ENCODE measurements around the gene ZCCHC3.
"Not testable (repeated sequence)": the region's sequence is repeated elsewhere in the genome, so short reads cannot be mapped to it uniquely, and the experiment has no call there.

ZCCHC3 gene, protein sequence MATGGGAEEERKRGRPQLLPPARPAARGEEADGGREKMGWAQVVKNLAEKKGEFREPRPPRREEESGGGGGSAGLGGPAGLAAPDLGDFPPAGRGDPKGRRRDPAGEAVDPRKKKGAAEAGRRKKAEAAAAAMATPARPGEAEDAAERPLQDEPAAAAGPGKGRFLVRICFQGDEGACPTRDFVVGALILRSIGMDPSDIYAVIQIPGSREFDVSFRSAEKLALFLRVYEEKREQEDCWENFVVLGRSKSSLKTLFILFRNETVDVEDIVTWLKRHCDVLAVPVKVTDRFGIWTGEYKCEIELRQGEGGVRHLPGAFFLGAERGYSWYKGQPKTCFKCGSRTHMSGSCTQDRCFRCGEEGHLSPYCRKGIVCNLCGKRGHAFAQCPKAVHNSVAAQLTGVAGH

DNA sequence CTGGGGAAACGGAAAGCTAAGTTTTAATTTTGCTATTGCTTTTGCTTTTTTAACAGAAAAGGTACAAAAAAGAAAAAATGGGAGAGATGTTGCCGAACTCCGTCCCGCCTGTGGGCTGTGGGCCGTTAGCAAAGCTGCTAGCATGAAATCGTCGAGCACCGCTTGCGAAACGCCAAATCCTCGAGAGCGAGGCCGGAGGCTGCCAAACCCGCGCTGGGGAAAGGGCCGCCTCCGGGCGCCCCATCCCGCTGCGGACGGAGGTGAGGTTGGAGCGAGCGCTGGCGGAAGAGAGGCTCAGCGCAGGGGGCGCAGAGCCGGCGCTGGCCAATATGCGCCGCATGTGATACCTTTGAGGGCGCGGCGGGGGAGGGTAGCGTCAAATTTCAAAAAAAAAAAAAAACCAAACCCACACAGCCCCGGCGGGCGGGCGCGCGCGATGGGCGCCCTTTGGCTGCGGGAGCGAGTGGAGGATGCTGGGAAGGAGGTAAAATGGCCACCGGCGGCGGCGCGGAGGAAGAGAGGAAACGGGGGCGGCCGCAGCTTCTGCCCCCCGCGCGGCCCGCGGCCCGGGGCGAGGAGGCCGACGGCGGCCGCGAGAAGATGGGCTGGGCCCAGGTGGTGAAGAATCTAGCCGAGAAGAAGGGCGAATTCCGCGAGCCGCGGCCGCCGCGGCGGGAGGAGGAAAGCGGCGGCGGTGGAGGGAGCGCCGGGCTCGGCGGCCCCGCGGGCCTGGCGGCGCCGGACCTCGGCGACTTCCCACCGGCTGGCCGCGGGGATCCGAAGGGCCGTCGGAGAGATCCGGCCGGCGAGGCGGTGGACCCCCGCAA lies at the start of gene ZCCHC3:
TSS of gene ZCCHC3 (plus strand) at position 473 of the 827 bp plus-strand sequence. CDS start at position 490, 17 bp downstream.
- DNase-seq, result peak; percentile 83 to 88

DNA sequence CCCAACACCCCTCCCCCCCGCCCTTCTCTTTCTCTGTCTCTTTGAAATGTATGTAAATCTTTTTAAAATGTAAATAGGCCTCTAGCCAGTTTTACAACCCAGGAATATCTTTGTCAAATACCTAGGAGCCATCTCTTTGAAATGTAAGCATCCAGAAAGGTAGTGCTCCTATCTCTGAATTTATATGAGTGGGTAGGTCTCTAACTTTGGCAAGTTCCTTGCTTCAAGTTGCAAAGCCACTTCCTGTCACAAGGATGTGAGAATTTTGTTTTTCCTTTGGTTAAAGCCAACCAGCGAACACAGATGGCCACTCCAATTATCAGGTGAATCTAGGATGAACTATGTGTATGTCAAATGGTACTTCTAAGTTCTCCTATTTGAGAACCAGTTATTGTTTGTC lies 46.0 kb upstream of the ZCCHC3 start:
- no peak for DNase-seq

DNA sequence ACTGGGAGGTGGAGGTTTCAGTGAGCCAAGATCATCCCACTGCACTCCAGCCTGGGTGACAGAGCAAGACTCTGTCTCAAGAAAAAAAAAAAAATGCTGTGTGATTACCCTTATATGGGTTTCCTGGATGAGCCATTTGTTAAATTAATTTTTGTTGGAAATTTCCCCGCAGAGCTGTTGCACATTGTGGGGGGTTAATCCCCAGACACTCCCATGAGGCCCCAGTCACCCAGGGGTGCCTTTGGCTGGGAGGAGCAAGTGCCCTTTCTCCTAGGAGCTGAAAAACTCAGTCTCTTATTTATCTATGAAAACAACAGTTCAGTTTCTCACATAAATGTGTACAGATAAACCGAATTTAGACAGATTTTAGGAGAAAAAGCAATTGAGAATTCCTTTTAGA lies 44.6 kb upstream of the ZCCHC3 start:
- DNase-seq, result no peak

DNA sequence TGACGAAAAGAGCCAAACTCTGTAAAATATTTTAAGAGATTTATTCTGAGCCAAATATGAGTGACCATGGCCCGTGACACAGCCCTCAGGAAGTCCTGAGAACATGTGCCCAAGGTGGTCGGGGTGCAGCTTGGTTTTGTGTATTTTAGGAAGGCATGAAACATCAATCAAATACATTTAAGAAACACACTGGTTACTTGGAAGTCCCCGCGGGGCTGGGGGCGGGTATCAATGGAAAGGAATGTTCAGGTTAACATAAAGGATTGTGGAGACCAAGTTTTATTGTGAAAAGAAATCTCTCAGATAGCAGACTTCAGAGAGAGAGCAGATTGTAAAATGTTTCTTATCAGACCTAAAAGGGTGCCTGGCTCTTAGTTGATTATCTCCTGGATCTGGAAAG lies 43.9 kb upstream of the ZCCHC3 start:
- DNase-seq, result not testable (repeated sequence)

DNA sequence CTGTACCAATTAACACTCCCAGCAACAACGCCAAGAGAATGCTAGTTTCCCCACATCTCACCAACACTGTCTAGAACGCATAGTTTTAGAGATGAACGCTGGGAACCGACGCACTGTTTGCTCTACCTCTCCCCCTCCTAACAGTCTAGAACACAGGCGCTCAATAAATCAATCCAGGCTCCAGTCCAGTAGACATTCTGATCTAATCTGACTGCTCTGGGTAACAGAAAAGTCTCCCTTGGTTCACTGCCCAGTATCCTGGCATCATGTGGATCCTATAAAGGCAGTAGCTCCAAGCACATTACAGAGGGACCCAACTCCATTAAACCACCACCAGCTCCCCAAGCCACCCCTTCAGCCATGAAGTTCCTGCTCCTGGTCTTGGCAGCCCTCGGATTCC lies 40.0 kb upstream of the ZCCHC3 start, which contains the start of gene DEFB132:
TSS of gene DEFB132 (plus strand) at position 306 of the 400 bp plus-strand sequence. CDS start at position 361, 55 bp downstream.
- DNase-seq, result no peak

DNA sequence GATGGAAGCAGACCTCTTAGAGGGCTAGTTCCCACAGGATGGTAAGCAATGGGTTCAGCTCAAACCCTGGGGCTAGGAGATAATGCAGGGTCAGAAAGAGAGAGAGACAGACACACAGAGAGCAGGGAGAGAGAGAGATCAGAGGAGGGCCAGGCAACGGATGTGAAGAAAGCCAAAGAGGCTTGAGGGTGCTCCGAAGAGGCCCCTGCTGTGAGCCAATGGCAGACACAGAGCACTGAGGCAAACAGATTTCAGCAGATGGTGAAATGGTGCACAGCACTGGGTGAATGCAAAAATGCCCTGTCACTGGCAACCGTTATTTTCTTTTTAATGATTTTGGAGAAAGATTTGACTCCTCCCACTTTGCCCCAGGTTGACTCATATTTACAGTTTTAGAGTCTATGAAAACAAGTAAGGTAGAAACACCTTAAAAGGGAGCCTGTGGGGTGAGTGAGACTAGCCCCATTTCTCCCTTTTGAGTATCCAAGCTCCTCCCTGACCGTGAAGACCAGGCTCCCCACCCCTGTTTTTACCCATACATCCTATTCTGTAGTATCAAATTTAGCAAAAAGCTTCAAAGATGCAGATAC lies 39.0 kb upstream of the ZCCHC3 start:
- no peak for DNase-seq

DNA sequence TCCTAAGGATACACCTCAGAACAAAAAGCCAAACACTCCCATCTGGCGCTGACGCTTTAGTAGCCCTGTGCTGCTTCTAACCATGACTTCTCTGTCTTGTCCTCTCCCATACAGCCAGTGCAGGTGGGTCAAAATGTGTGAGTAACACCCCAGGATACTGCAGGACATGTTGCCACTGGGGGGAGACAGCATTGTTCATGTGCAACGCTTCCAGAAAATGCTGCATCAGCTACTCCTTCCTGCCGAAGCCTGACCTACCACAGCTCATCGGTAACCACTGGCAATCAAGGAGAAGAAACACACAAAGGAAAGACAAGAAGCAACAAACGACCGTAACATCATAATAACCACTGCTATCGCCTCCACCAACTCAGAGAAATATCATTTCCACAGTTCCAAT lies 38.4 kb upstream of the ZCCHC3 start:
- DNase-seq, result no peak

DNA sequence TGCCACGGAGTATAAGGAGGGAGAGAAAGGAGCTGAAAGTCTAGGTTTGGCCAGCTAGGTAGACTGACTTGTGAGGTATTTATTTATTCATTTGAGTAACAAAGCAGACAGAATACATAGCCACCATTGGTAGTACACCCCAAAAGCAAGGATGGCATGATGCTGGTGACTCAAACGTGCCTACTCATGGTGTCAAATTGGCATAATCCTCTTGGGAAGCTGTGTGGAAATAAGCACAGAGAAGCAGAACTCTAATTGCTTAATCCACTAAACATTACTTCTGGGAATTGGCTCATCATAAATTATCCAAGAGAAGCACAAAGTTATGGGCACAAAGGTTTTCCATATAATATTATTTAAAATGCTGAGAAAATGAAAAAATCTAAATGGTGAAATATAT lies 37.4 kb upstream of the ZCCHC3 start:
- DNase-seq, result no peak

DNA sequence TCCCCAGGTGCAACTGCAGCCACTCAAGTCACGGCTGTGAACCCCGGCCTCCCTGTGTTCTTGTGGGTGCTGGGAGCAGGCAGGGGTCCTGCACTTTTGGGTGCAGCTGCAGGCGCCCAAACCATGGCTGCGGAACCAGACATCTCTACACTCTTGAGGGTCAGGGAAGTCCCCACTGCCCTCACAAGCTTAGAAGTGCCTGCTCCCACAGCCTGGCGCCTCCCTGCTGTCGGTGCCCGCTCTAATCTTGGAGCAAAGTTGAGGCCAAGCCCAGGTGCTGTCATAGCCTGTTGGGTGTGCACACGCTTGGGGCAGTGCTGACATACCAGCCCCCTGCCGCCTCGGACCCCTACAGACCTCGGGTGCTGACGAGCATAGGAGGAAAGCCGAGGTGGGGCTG lies 33.7 kb upstream of the ZCCHC3 start:
- no peak for DNase-seq

DNA sequence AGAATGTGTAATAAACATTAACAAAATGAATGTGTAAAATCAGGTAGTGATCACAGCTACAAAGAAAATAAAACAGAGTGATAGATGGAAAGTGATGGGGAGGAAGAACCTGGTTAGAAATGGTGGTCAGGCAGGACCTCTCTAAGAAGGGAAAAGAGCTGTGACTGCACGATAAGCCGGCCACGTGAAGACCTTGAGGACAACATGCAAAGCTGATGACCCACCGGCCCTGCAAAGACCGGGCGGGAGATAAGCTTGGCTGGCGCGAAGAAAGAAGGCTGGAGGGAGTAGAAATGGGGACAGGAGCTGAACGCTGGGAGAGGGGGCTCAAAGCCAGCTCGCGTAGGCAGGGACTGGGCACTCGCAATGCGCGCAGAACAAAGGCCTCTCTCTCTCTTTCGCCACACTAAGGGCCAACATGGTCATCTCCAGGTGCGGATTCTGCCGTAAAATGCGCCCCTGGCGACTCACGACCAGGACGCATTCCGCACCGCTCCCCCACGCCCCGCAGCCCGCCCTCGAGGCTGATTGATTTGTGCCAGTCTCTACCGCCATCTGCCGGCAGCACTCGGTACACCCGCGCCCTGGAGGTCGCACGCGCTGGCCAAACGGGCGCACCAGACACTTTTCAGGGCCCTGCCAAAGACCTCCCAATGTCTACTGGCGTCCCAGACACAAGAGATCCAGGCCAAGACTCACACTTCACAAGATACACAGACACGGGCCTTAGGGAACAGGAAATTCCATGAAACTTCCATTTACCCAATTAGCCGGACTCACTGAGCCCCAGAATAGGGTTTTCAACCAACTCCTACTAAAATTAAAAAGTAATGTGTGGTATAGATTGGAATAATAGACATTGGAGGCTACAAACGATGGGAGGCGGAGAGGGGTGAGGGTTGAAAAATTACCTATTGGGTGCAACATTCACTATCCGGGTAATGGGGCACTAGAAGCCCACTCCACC lies 30.5 kb upstream of the ZCCHC3 start:
- DNase-seq, result peak; percentile 34 to 69

DNA sequence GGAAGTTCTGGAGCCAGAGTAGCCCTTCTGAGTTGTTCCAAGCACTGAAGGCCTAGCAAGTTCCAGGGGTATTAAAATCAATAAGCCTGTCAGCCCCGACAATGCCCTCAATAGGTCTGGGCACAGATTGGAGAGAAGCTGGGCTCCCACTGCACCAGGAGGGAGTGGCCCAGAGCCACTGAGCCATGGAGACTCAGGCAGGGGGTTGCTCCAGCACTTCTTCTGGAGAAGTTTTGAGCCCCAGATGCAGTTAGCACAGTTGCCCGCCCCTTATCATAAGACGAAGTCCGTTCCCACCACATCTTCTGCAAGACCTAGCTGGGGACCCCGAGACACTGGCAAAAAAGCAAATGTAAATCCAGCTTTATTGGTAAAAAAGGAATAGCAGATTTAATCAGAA lies 26.9 kb upstream of the ZCCHC3 start:
- no peak for DNase-seq

DNA sequence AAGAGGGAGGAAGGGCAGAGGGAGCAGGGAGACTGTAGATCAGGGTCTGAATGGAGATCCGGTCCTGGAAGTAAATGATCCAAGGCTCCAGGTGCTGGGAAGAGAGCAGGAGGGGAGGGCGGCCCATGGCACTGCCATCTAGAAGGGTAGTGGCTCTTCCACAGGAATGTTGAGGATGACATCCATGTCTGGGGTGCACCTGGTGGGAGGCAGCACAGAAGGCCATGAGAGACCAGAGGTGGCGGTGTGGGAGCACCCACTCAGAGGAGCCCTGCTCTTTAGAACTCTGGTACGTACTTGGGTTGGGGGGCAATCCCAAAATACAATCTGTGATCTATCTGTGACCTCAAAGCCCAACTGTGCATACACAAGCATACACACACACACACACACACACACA lies 26.3 kb upstream of the ZCCHC3 start:
- DNase-seq, result no peak

DNA sequence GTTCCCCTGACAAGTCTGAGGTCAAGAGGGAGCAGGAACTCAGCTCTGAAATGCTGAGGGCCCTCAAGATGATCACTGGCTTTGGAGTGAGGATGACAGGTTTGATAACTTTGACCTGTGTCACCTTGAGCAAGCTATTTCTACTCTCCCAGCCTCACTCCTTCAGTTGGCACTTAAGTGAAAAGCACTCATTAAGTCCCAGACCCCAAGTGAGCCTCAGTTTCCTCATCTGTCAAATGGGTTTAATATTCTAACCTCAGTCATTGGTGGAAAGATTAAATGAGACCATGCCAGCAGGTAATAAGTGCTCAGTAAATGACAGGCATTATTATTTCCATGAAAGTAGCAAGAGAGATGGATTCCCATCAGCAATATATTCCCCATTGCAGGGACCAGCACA lies 25.8 kb upstream of the ZCCHC3 start:
- no peak for DNase-seq

DNA sequence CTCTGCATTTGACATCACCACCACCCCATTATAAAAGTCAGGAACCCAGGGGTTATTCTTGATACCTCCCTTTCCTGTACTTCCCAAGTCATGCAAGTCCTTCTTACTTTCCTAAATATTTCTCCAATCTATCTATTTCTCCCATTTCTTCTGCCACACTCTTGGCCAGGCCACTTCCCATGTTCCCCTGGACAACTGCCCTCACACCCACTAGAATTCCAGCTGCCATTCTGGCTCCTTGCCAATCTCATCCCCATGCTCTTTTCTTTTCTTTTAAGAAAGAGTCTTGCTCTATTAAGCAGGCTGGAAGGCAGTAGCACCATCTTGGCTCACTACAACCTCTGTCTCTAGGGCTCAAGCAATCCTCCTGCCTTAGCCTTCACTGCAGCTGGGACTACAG lies 24.7 kb upstream of the ZCCHC3 start:
- DNase-seq, result no peak

DNA sequence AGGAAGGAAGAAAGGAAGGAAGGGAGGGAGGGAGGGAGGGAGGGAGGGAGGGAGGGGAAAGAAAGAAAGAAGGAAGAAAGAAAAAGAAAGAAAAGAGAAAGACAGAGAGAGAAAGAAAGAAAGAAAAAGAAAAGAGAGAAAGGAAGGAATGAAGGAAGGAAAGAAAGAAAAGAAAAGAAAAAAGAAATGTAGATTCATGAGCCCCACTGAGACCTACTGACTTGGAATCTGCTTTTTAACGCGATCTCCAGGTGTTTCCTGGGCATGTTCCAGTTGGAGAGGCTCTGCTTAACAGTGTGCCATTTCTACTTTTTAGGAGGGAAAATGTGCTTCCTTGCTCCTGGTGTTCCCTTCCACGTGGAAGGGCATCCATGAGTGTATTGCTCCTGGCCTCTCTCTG lies 23.5 kb upstream of the ZCCHC3 start:
- DNase-seq, result no peak

DNA sequence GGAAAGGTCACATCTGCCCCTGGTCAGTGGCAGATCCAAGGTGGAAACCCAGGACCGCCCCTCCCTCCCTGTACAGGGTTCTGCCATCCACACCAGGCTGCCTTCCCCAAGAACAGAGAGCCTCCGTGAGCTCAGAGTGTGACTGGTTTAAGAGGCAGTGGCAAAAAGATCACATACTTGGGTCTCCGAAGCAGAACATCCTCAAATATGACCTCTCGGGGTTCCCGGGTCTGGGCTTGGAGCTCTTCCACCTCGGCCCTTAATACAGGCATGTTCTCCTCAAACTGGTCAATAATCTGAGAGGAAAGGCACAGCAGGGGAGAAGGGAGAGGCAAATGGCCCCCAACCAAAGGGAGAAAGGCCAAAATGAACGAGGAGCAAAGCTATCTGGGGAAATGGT lies 21.6 kb upstream of the ZCCHC3 start:
- DNase-seq, result no peak

DNA sequence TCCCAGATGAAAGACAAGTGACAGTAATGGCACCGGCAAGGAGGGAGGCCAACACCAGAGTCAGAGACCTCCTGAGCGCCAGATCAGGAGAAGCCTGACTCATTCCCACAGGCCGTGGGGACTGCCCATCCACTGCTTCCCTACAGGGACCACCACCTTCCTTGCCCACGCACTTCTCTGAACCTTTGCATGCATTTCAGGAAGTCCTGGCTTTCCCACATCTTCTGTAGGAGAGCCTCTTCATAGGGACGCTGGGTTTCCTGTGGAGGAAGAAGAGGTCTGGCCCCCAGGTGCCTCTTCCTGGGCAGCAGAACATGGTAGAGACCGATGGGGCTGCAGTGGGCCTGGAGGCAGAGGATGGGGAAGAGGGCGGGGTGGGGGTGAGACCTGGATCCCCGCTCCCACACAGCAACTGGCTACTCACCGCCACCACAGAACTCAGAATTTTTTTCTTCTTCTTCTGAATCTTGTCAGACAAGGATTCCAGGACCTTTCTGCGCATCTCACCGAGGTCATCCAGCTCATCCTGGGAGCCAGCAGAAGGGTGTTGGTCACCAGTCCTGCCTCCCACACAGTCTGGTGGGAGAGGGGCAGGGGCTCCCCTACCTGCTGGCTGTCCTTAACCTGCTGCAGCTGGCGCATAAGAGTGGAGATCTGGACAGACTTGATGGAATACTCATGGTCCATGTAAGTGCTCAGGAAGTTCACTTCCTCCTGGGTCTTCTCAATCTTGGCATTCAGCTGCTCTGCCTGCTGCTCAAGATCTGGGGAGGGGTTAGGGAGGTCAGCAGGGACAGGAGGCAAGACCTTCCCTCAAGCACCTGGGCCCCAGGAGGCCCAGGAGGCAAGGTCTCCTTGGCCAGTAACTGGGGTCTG lies 20.5 kb upstream of the ZCCHC3 start:
- DNase-seq, result no peak

DNA sequence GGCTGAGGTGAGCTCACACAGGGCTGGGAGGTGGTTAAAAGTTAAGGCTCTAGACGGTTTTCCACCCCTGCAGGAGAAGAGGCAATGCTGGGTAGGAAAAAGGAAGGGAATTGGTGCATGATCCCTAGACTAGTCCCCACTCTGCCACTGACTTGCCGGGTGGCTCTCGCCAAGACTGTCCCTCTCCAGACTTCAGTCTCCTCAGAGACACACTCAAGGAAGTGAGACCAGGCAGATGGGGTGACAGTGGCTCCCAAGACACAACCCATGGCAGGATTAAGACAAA lies 19.9 kb upstream of the ZCCHC3 start:
- DNase-seq, result no peak

DNA sequence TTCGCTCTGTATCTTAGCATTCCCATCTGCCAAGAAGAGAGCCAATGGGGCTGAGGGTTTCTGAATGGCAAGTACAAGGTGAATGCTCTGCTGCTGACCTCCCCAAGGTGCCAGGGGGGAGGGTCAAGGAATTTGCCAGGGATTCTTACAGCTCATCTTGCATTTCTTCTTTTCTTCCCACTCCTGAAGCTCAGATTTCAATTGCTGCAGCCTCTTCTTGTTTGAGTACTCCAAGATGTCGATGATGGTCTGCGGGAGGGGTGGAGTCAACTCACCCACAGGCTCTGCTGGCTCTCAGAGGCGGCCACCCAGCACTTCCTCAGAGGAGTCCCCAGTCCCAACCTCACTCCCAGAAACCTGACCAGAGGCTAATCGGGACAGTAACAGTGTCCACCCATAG lies 19.2 kb upstream of the ZCCHC3 start:
- DNase-seq, result no peak

DNA sequence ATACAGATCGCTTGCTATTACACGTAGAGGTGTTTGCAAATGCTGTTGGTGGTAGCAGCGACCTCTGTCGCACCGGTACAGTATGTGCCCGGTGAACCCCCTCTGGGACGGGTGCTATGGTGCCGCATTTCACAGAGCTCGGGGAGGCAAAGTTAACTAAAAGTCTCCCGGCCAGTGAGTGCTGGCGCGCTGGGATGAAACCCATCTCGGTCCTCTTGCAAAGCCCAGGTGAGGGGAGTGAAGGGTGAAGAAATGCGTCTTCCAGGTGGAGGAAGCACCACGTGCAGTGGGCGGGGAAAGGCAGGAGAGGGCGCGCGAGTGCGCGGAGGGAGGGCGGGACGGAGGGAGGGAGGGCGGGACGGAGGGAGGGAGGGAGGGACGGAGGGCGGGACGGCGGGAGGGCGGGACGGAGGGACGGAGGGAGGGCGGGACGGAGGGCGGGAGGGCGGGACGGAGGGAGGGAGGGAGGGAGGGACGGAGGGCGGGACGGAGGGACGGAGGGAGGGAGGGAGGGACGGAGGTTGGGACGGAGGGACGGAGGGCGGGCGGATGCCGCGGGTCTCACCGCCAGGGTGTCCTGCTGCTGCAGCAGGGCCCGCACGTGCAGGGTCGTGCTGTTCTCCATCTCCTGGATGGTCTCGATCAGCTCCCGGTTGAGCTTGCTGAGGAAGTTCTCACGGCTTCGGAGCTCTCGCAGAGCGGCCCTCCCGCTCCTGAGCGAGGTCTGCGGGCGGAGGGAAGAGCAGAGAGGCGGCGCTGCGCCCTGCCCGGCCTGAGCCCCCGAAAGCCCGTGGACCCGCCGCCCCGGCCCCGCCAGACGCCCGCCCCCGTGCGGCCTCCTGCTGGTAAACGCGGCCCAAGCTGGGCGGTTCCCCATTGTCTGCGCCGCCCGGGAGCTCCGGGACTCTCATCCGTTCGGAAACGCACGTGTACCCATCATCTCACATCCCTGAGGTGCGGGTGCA lies 18.5 kb upstream of the ZCCHC3 start:
- no peak for DNase-seq

Data from SW 1271 (cell line).